NT2/D1 (cell line): Measurements from ENCODE around the gene SNX18.

Experiments
- SUZ12 ChIP-seq: IDR thresholded peaks from 2 replicates; pipeline ENCODE4 v1.6.1; 2011; ENCODE audit not compliant: insufficient read length, insufficient read depth; ENCODE audit errors: extremely low read depth
- YY1 ChIP-seq: IDR thresholded peaks from 2 replicates; pipeline ENCODE4 v1.6.1; 2011; ENCODE audit not compliant: insufficient read length, insufficient read depth
- ZNF274 ChIP-seq: IDR thresholded peaks from 2 replicates; pipeline ENCODE4 v1.6.1; 2011; ENCODE audit warnings: mild to moderate bottlenecking, low read depth, low read length

GRCh38 chr5:54495027-54495426, 22.5 kb upstream of the SNX18 start:
- TF ChIP-seq YY1 (no peak), SUZ12 (no peak), ZNF274 (no peak)
